ENCODE data around the gene CEP162. TPM values are rescaled to one million over a fixed set of nuclear protein-coding genes. Genes with fewer than 3 reads are reported as not detected.

The CEP162 gene
- total RNA-seq, 1 donor from 2014 or later: 3.3 TPM

Other genes starting within 250 kb of the CEP162 start
- not detected for gene MRAP2, start 193.9 kb downstream of the CEP162 start, total RNA-seq